ENCODE results near the gene GAREM2.

GAREM2 gene

DNA sequence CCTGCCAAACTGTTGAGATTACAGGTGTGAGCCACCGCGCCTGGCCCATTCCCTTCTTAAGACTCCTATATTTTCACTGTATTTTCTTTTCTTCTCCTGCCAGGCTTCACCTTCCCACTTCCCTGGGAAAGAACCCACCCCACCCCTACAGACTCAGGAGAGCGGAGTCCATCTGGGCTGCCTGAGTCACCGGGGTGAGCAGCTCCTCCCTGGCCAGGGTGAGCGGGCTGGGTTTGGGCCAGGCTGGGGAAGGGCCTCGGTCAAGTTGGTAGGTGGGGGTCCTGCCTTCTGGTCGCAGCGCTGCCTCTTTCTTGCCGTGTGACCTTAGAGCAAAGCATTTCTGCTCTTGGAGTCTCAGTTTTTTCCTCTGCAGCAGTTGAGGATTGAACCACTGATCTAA is 2.1 kb upstream of the GAREM2 start:
- no peak for DNase-seq

GRCh38 chr2:26172189-26172870 is 558 bp upstream of the GAREM2 start:
- DNase-seq = no peak

GRCh38 chr2:26173776-26174482 is 1.0 kb downstream of the GAREM2 start:
- no peak for DNase-seq

GRCh38 chr2:26174691-26175465 is 2.0 kb downstream of the GAREM2 start:
- DNase-seq = no peak

DNA sequence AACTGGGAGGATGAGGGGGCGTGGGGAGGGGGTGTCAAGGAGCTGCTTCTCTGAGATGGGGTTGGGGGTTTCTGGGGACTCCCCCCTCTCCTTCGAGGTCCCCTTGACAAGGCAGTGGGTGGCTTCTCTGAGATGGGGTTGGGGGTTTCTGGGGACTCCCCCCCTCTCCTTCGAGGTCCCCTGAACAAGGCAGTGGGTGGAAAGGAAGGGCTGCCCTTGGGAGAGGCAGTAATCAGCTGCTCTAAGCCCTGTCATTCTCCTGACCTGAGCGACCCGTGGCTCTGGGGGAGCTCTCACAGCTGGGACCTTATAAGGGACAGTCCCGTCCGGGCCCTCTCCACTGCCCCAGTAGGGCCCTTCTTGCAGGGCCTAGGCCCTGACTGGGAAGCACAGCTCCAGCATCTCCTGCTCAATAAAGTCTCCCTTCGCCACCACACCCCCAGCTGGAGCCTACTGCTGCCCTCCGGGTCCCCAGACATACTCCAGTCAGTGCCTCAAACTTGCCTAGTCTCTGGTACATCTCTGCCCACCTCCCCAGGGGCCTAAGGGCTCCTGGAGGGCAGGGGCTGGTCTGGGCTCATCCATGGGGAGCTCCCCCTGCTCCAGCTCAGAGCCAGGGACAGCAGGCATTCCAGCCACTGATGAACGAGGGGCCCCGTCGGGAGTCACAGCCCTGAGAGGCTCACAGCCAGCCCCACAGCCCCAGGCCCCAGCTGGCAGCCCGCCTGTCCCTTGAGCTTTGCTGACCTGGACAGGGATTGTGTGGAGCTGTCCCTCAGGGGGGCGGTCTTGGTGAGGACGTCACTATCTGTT is 2.8 kb downstream of the GAREM2 start:
- DNase-seq = no peak

DNA sequence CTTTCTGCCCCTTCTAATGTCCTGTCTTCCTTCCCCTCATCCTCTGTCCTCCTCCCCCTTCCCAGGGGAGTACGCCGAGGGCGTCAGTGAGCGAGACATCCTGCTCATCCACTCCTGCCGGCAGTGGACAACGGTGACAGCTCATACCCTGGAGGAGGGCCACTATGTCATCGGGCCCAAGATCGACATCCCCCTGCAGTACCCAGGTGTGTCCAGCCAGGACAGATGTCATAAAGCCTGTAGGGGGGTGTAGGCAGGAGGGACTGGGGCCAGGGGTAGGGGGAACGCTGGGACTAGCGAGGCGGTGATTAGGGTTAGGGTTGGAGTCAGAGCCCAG is 3.4 kb downstream of the GAREM2 start:
- no peak for DNase-seq

DNA sequence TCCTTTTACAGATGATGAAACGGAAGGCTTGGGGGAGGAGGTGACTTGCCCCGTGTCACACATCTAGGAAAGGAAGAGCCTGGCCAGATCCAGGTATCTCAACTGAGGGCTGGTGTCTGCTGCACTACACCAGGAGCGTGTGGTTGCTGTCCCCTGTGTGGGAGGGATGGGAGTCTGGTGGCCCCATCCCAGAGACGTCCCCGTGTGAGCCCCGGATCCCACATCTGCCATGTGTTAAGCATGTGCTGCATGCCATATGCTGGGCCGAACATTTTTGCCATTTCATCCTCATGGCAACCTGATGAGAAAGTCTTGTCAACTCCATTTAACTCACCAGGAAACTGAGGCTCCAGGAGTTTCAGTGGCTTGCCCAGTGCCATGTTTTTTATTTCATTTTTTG is 4.2 kb downstream of the GAREM2 start:
- DNase-seq = no peak

DNA sequence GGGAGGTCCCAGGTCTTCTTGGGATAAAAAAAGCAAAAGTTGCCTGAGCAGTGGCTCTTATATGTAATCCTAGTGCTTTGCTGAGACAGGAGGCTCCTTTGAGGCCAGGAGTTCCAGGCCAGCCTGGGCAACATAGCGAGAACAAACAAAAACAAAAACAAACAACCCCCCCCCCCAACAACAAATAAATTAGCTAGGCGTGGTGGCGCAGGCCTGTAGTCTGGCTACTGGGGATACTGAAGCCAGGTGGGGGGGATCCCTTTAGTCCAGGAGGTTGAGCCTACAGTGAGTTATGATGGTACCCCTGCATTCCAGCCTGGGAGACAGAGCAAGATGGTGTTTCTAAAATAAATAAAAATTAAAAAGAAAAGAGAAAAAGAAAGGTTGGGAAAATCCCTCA is 5.4 kb downstream of the GAREM2 start:
- DNase-seq = no peak

DNA sequence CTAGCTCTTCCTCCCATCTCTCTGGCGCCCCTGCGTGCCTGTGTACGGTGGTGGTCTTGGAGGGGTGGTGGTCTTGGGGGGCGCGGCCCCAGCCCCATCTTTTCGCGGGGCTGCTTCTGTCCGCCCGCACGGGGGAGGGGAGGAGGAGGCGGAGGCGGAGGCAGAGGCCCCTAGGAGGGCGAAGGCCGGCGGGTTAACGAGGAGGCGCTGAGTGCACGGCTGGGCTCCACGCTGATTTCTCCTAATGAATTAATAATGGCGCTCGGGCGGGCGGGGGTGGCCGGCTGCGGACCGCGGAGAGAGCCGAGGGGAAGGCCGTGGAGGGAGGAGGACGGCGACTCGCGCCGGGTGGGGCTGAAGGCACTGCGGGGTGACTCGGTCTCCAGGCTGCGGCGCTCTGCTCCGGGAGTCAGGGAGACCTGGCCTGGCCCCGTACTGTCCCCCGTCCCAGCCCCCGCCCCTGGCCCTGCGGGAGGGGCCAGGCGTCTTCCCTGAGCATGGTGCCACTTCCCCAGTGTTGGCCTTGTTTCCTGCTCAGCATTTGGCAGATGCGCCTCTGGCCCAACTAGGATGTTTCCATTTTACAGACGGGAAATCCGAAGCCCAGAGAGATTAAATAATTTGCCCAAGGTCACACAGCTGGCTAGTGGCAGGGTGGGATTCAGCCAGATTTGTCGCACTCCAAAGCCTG is 6.0 kb downstream of the GAREM2 start:
- no peak for DNase-seq

DNA sequence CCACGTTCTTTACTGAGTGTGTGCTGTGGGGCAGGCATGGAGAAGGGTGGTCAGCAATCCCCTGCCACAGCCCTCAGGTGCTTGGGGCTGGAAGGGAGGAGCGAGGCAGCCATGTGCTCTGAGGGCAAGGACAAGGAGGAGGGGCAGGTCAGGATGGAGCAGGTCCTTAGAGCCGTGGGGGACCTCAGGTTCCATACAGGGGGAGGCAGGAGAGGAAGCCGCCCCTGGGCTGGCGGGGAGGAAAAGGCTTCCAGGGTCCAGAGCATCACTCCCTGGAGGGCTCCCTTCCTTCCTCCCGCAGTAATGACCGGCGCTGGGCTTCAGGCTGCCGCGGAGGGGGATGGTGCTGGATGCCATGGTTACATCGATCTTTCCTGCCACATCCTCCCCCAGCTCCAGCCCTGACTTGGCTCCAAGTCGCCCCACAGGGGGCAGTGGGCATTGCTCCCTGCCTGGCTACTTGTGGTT is 6.6 kb downstream of the GAREM2 start:
- no peak for DNase-seq

DNA sequence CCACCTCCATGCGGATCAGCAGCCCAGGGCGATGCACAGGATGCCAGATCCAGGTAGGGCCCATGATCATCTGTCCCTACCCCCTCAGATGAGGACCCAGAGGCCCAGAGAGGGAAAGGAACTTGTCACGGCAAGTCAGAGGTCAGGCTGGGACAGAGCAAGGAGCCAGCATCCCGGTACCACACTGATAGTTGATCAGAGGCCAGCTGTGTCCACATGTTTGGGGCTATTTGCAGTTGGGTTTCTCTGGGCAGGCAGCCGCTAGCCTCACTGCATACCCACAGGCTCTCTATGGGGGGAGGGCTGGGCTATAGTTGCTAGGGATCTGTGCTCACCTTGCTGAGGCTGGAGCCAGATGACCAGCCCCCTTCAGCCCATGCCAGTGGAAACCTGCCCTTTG is 9.6 kb downstream of the GAREM2 start:
- no peak for DNase-seq

GRCh38 chr2:26182887-26183630 is 10.2 kb downstream of the GAREM2 start:
- no peak for DNase-seq

DNA sequence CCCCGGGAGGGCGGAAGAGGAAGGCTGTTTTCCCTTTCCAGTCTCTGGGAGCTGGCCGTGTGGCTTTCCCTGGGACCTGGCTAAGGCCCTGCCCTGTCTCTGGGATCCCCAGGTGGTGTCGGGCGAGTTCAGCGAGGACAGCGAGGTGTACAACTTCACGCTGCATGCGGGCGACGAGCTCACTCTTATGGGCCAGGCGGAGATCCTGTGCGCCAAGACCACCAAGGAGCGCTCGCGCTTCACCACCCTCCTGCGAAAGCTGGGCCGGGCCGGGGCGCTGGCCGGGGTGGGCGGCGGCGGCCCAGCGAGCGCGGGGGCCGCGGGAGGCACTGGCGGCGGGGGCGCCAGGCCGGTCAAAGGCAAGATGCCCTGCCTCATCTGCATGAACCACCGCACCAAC is 11.2 kb downstream of the GAREM2 start:
- no peak for DNase-seq

- DNase-seq = no peak
These were observed 11.8 kb downstream of the GAREM2 start for GRCh38 chr2:26184555-26185303.

DNA sequence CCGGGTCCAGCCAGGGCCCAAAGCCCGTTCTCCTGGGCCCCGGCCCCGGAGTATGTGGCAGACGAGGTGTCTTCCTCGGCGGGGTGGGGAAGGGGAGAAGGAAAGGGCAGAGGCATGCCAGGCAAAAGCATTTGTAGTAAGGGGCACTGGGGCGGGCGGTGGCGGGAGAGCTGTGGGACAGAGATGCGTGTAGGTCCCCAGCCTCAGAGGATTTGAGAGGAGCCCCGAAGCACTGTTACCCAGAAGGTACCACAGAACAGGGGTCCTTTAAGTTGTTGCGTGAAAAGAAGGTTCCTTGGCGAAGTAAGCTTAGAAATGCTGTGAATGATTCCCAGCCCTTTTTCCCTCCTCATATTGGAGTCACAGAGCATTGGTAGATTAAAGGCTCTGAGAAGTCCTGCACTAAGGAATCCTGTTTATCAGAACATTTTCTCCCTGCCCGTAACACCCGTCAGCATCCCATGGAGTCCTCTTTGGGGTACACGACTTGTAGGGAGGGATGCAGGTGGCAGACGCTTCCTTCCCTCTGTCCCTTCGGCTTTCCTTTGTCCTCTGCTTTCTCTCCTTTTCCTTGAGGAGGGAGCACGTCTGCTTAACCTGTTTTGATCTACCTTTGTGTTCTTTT is 12.5 kb downstream of the GAREM2 start:
- DNase-seq = no peak

- DNase-seq = no peak
These were observed 13.3 kb downstream of the GAREM2 start for GRCh38 chr2:26185954-26186770.

DNA sequence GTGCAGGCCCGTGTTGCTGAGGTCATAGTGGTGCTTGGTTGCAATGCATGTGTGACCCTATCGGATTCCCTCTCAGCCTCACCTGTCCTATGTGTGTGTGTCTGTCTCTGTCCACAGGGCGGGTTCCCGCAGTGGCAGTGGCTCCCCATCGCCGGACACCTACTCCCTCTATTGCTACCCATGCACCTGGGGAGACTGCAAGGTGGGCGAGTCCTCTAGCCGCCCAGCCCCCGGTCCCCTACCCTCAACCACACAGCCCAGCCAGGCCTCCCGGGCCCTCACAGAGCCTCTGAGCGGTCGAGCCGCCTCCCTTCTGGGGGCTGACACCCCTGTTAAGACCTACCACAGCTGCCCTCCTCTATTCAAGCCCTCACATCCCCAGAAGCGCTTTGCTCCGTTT is 14.2 kb downstream of the GAREM2 start:
- no peak for DNase-seq

DNA sequence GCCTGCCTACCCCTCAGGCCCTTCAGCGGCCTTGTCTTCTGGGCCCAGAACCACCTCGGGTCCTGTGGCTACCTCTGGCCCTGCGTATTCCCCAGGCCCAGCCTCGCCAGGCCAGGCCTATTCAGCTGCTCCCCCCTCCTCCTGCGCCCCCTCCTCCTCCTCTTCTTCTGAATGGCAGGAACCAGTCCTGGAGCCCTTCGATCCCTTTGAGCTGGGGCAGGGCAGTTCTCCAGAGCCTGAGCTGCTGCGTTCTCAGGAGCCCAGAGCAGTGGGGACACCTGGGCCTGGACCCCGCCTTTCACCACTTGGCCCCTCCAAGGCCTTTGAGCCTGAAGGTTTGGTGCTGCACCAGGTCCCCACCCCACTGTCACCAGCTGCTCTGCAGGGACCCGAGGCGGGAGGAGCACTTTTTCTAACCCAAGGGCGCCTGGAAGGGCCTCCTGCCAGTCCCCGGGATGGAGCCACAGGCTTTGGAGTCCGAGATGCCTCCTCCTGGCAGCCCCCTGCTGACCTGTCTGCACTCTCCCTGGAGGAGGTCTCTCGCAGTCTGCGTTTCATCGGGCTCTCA is 14.7 kb downstream of the GAREM2 start:
- no peak for DNase-seq

DNA sequence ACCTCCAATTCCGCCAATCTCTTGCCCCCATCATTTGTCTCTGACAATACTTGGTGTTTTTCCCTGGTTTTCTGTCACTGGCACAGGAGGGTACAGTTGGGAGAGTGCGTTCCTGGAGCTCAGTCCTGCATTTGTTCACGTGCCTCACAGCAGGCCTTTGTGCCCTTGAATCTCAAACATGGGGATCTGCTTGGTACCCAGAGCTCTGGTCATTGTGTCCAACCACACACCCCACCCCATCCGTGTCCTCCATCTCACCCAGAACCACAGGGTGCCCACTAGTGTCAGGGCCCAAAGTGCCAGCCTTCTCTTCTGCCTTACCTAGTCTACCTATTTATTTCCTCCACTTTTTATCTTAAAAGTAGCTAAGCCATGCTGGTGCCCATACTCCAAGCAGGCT is 16.2 kb downstream of the GAREM2 start:
- no peak for DNase-seq

All from GDM1 (cell line).